ENCODE results near the gene FBXO10.
"Not testable (repeated sequence)": the region's sequence is repeated elsewhere in the genome, so short reads cannot be mapped to it uniquely, and the experiment has no call there.

Gene FBXO10

GRCh38 chr9:37575921-37576721 is at the start of gene FBXO10:
Gene FBXO10, minus strand, starts transcription at chr9:37576380. Its CDS starts 34,612 bp downstream, at chr9:37541768.
- DNase-seq = peak; percentile 40

GRCh38 chr9:37625758-37626147 is 49.6 kb upstream of the FBXO10 start:
- no peak for DNase-seq

GRCh38 chr9:37625036-37625757 is 49.0 kb upstream of the FBXO10 start:
- DNase-seq = no peak

GRCh38 chr9:37624073-37624472 is 47.9 kb upstream of the FBXO10 start:
- DNase-seq = no peak

- DNase-seq = no peak
Measured at GRCh38 chr9:37623267-37623666, 47.1 kb upstream of the FBXO10 start.

- no peak for DNase-seq
Measured at GRCh38 chr9:37622462-37622861, 46.3 kb upstream of the FBXO10 start.

- no peak for DNase-seq
Measured at GRCh38 chr9:37621273-37622121, 45.3 kb upstream of the FBXO10 start.

- DNase-seq = no peak
Measured at GRCh38 chr9:37620396-37620795, 44.2 kb upstream of the FBXO10 start.

- no peak for DNase-seq
Measured at GRCh38 chr9:37619806-37620205, 43.6 kb upstream of the FBXO10 start.

GRCh38 chr9:37618817-37619216 is 42.6 kb upstream of the FBXO10 start:
- no peak for DNase-seq

GRCh38 chr9:37617832-37618231 is 41.7 kb upstream of the FBXO10 start:
- no peak for DNase-seq

- DNase-seq = no peak
Measured at GRCh38 chr9:37617161-37617560, 41.0 kb upstream of the FBXO10 start.

- no peak for DNase-seq
Measured at GRCh38 chr9:37611961-37612360, 35.8 kb upstream of the FBXO10 start.

- no peak for DNase-seq
Measured at GRCh38 chr9:37611014-37611413, 34.8 kb upstream of the FBXO10 start.

GRCh38 chr9:37609735-37610397 is 33.7 kb upstream of the FBXO10 start:
- DNase-seq = no peak

GRCh38 chr9:37608250-37608649 is 32.1 kb upstream of the FBXO10 start:
- DNase-seq = no peak

- no peak for DNase-seq
Measured at GRCh38 chr9:37604296-37604695, 28.1 kb upstream of the FBXO10 start.

- DNase-seq = no peak
Measured at GRCh38 chr9:37602817-37603216, 26.6 kb upstream of the FBXO10 start.

GRCh38 chr9:37602061-37602460 is 25.9 kb upstream of the FBXO10 start:
- not testable (repeated sequence) for DNase-seq

- no peak for DNase-seq
Measured at GRCh38 chr9:37596504-37596903, 20.3 kb upstream of the FBXO10 start.

- peak; percentile 70 for DNase-seq
Measured at GRCh38 chr9:37593883-37594448, 17.8 kb upstream of the FBXO10 start.
